Fibroblast of lung (primary cell): Measurements from ENCODE around the gene EGFL8.

Source experiments
- CTCF ChIP-seq, 2 donors: IDR thresholded peaks in 1 of 2; conservative IDR thresholded peaks in 1 of 2; 1 replicate in 1 of 2; 2 replicates in 1 of 2; pipeline ENCODE4 v1.5.1; 2011 to 2012; ENCODE audit warnings: low read length in 2 of 2, control low read depth in 1 of 2, inconsistent platforms in 1 of 2, low read depth in 1 of 2, mild to moderate bottlenecking in 1 of 2
- EZH2 ChIP-seq: IDR thresholded peaks from 2 replicates; pipeline ENCODE4 v1.5.1; 2012; ENCODE audit warnings: low read length, control low read depth, mild to moderate bottlenecking; ENCODE audit errors: missing control alignments

GRCh38 chr6:32183030-32183429 is 18.6 kb downstream of the EGFL8 start:
- TF ChIP-seq EZH2 (no peak), CTCF (conservative IDR thresholded peaks at IDR 0.05 in 1 of 2, IDR thresholded peaks at IDR 0.05 in 1 of 2; ENCODE audit: low read depth in 1 of 2, low read length in 2 of 2) (no peak)
